Measurements from ENCODE around the gene SNX5. TPM values are rescaled to one million over a fixed set of nuclear protein-coding genes. Genes with fewer than 3 reads are reported as not detected.

Gene SNX5
- total RNA-seq, 2 donors from 2014 or later = 182 to 188 TPM

GRCh38 chr20:17893445-17893844, 75.1 kb downstream of the SNX5 start:
- ATAC-seq (no peak), DNase-seq (ENCODE audit: low spot score in 2 of 2) (no peak)
- Mint-ChIP-seq H3K9me3 (peaks cover 9 to 10% of the 10 kb centered on the region in 2 donors), H3K36me3 (peaks cover 0 to 11% of the 10 kb centered on the region in 2 donors), H3K27ac (no peak overlapping the region)

GRCh38 chr20:17892189-17892938, 76.2 kb downstream of the SNX5 start:
- DNase-seq (ENCODE audit: low spot score in 2 of 2) (no peak), ATAC-seq (no peak)
- H3K27ac Mint-ChIP-seq = no peak overlapping the region
- H3K36me3 Mint-ChIP-seq = peaks cover 0 to 11% of the 10 kb centered on the region in 2 donors
- H3K9me3 Mint-ChIP-seq = peaks cover 9 to 10% of the 10 kb centered on the region in 2 donors

Other genes starting within 250 kb of the SNX5 start
- 10 to 100 TPM; 31.9 to 33.9 TPM for gene MGME1, start 224 bp upstream of the SNX5 start, total RNA-seq
- gene OVOL2, start 89.1 kb upstream of the SNX5 start, total RNA-seq = not detected
- gene KAT14, start 169.1 kb upstream of the SNX5 start, total RNA-seq = 10 to 100 TPM in 1 of 2 donors, 1 to 10 TPM in 1; 6.8 to 11.3 TPM
- gene PET117, start 169.1 kb upstream of the SNX5 start, total RNA-seq = 10 to 100 TPM in 1 of 2 donors, 1 to 10 TPM in 1; 9.8 to 13.9 TPM